Measurements from ENCODE around the gene AP3M1.

The AP3M1 gene

DNA sequence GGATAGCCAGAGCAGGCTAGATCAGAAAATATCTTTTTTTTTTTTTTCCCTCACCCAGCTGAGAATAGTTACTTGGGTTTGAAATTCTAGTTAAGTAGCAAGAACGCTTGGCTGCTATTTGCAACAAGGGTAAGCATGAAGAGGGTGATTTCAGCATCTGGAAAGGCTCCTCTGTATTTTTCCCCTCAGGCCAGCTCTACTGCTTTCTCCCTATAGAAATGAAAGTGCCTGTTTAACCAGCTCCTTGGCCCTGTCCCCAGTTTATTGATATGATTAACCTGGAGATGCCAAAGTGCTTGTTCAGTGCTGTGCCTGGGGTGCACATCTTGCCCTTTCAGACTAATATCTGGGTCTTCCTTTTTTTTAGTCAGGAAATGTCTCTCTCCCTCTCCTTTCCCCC lies 37.1 kb downstream of the AP3M1 start:
- no peak for DNase-seq

DNA sequence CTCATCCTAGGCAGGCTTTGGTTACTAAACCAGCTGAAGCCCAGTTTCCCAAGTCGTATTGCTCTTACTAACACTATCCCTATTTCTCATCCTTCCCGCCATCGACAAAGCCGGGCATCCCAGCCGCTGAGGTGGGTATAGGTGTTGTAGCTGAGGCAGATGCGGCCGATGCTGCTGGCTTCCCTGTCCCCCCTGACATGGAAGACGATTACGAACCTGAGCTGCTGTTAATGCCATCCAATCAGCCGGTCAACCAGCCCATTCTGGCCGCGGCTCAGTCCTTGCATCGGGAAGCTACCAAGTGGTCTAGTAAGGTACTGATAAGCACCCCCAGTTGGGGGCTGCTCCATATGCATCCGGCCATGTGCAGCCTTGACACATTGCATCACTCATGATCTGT lies 38.8 kb downstream of the AP3M1 start:
- DNase-seq, result no peak

DNA sequence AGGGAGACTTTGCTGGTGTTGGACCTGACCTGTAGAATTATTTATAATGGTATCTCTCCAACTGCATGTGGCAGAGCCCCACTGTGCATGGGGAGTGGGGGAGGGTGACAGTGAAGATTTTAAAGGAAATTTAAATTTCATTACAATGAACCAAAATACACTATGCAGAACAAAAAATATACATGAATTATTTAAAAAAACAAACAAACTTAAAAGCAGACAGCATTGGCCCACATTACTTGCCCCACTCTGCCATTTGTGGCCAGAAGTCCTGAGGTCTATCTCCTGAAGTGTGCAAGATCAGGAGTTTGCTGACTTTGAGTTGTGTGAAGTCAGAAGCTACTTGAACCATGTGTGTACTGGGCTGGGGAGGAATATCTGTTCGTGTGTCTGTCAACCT lies 40.5 kb downstream of the AP3M1 start:
- DNase-seq, result no peak

DNA sequence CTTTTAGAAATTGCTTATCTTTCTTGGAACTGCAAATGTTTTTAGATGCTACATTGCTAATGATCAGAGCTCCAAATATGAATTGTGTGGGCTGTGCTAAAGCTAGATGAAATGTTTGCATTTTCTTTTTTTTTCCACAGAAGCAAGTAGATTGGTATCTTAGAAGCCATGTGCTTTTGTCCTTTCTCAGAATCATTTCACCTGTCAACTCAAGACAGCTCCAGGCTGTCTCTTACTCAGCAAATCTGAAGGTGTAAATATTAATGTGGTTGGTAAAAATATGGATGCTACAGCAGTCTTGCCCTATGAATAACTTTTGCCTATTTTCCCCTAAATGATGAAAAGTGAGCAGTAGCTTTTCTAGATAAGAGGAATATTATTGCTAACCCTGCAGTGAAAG lies 41.2 kb downstream of the AP3M1 start:
- DNase-seq, result no peak

GRCh38 chr10:74107391-74107790 lies 43.2 kb downstream of the AP3M1 start:
- DNase-seq, result no peak

GRCh38 chr10:74104996-74105395 lies 45.6 kb downstream of the AP3M1 start:
- DNase-seq, result no peak

GRCh38 chr10:74104480-74104879 lies 46.1 kb downstream of the AP3M1 start:
- no peak for DNase-seq

GRCh38 chr10:74103560-74104258 lies 46.9 kb downstream of the AP3M1 start:
- DNase-seq, result no peak

DNA sequence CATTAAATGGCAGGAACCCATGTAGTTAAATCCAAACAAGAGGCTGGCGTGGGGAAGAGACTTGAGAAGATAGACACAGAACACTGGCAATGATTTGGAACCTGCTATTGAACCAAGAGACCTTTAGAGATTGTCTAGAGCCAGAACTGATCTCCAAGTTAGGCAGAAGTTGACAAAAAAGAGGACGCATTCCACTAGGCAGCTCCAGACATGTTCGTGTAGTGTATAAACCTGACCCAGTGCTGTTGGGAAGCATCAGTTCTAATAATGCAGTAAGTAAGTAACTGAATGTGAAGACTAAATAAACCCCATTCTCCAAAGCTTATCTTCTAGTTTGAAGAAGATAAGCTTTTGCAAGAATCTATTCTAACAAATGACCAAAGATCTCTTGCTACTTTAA lies 50.8 kb downstream of the AP3M1 start:
- DNase-seq, result no peak

DNA sequence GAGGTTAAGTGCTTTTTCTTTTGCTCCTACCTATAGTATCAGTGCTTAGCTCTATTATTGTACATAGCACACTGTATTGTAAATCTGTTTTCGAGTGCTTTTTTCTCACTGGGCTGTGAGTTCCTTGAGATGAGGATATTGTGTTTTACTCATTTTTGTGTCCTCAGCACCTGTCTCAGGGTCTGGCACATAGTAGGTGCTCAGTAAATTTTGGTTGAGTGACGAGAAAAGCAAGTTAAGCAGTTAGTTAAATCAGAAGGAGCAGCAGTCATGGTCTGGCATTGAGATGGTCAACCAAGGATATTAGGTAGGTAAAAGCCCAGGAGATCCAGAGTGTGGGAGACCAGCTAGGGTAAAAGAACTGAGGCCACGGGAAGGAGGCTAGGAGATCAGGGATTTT lies 51.2 kb downstream of the AP3M1 start:
- no peak for DNase-seq

GRCh38 chr10:74097776-74098175 lies 52.9 kb downstream of the AP3M1 start:
- DNase-seq, result no peak

- no peak for DNase-seq
These were observed 53.9 kb downstream of the AP3M1 start for GRCh38 chr10:74096777-74097176.

GRCh38 chr10:74094231-74094630 lies 56.4 kb downstream of the AP3M1 start:
- DNase-seq, result no peak

DNA sequence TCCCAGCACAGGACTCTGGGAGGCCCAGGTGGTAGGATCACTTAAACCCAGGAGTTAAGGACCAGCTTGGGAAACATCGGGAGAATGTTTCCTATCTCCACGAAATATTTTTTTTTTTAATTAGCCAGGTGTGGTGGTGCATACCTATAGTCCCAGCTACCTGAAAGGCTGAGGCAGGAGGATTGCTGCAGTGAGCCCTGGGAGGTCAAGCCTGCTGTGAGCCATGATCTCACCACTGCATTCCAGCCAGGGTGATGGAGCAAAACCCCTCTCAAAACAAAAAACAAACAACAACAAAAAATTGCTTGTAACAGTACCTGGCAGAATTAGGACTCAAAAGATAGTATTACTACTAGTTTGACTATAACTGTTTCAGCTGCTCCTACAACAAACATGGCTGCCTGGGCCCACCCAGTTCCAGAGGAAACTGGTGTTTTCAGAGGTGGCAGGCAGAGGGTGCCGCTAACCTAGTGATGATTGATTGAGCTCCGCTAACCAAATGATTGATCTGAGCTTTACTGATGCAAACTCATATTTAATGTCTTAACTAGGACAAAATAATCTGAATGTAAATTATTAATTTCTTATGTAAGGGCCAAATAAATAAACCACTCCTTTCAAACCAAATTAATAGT lies 57.0 kb downstream of the AP3M1 start:
- DNase-seq, result no peak

- DNase-seq, result no peak
These were observed 58.3 kb downstream of the AP3M1 start for GRCh38 chr10:74092372-74092771.

DNA sequence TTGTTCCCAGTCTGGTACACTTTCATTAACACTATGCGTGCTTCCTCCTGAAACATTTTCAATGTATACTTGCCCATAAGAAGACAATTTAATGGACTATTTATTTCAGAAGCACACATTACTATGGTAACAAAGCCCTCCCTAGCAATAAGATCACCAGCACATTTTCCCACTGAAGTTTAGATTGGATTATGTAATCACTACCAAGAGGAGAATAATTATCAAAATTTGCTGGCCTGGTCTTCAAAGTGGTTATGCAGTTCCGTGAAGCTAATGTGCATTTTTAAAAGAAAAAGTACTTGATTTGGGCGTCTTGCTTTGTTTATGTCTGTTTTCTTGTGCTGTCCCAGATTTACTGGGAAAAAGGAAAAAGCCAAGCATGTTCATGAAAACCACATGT lies 61.9 kb downstream of the AP3M1 start:
- DNase-seq, result no peak

- no peak for DNase-seq
These were observed 64.3 kb downstream of the AP3M1 start for GRCh38 chr10:74086317-74086716.

GRCh38 chr10:74084955-74085354 lies 65.7 kb downstream of the AP3M1 start:
- DNase-seq, result no peak

GRCh38 chr10:74083304-74083703 lies 67.3 kb downstream of the AP3M1 start:
- no peak for DNase-seq

- DNase-seq, result no peak
These were observed 68.5 kb downstream of the AP3M1 start for GRCh38 chr10:74081941-74082718.

DNA sequence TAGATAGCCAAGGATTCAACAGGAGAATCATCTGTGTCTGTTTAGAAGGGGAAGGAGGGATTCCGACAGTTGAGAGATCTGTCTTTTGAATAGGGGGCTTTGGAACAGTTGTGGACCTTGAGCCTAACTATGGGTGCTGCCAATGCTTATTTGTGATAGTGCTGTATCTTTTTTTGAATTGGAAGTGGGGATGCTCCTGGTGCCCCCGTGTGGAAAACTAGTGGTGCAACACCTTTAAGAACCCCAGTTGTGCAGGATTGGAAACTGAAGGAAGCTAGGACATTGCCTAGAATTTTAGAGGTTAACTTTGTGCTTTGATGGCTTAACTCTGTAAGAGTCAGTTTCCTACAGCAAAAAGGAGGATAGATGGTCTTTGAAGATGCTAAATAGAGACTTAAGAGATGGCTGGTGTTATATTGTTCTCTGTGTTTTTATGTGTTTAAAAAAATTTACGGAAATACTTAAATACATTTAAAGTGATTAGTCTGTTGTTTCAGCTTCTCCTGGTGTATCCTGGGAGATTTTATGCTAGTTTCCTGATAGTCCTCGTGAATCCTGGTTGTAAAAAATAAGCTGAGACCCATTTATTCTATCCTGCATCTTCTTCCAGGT lies 69.3 kb downstream of the AP3M1 start:
- DNase-seq, result no peak

DNA sequence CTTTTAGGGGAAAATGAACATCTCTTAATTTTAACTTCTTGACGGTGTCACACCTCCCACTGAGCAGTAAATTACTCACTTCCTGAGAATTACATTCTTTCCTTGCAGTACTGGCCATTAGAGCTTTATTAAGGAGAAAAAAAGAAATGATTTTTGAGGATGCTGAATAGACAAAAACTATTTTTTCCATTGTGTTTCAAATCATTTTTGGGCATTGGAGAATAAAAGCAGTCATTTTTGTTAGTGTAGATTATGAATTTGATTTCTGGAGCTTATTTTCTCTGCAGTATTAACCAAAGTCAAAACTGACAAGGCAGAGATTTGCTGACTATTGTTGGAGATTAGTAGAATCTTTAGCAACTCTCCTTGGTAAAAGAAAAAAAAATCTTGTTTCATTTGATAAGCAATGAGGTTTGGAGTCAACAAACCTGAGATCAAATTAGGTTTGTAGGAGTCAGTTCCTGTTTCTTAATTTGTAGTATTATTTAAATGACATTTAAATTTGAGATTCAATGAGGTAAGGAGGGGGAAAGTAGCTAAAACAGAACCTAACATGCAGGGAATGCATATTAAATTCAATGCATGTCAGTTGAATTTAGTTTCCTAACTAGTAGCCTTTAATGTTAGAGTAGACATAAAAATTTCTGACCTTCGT lies 70.6 kb downstream of the AP3M1 start:
- no peak for DNase-seq

Measured in NCI-H187 (cell line).